ENCODE data around the gene SH3D21.

SH3D21 gene

DNA sequence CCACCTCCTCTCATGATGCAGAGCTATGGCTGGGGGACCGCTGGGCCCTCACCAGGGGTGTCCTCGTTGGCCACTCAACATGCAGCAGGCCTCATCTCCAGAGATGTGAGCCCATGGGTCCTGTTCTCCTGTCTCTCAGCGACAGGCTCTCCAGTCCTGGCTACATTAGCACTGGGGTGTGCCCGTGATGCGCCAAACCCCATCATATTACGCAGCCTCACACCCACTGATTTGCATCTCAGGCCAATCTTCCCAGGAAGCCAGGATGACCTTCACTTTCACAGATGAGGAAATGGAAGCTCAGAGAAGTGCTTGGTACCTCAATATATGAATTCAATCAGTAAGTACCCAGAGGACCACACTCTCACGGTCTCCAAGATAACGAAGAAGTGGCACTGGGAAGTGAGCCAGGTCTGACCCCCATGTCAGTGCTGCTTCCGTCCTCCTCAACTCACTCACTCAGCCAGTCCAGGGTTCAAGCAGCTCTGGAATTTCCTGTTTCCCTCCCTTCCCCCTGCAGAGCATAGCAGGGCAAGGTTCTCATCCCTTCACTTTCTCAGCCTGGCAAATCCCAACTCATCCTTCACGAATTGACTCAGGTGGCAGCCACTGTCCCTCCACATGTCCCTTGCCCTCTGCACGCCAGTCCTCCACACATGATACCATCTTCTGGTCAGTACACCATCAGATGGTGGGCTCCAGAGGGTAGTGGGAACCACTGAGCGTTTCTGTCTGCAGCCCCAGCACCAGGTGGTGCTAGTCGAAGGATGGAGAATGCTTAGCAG, 46.1 kb downstream of the SH3D21 start:
- no peaks in the 10 kb centered on the region for H3K4me1 ChIP-seq (ENCODE audit: low read length)

DNA sequence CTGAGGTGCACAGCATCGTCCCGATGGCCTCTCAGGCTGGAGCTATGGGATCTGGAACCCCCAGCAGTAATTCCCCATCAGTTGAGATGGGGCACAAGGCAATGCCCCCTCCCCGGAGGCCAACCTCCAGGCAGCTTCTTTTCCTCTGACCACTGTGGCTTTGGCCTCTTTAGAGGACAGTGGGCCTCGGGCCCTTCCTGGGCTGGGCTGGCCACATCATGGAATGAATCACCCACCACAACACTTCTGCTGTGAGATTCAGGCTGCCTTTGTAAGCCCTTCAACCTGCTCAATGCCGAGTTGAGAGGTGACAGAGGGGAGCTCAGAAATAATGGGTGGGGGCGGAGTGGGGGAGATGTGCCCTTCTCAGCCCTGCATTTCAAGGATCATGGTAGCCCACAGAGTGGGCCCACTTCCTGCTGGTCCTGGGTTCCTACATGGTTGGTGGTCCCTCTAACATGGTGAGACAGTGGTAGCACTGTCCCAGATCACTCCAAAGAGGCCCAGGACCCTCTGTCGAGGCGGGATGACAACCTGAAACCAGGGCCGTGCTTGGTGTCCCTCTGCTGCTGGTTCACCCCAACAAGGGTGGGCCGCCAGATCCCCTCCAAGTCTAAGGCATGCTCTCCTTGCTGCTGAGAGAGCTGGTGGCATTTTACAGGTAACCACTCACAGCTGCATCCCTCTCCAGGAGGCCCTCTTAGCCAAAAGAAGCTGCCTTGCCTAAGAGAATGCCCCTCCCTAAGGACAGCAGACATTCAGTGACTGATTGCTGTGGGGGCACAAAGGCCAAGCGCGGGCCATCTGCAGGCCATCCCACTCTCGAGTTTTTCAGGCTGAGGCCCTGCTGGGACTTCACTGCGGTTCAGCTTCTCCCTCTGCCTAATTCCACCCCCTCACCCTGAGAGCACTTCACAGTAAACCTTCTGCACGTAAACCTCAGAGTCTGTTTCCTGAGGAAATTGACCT, 47.0 kb downstream of the SH3D21 start:
- Histone ChIP-seq H3K9me3 (replicated peaks; ENCODE audit: insufficient read depth, low read length) (no peaks in the 10 kb centered on the region), H4K20me1 (ENCODE audit: insufficient read depth, low read length) (no peaks in the 10 kb centered on the region), H3K79me2 (ENCODE audit: low read length) (no peaks in the 10 kb centered on the region), H3F3A (ENCODE audit: insufficient read depth, low read length) (no peaks in the 10 kb centered on the region), H3K36me3 (replicated peaks; ENCODE audit: insufficient read depth, low read length) (0 out of 2 replicates have a peak, but pooled peaks cover 2% of the 10 kb centered on the region), H3K4me1 (ENCODE audit: low read length) (no peaks in the 10 kb centered on the region), H3K27me3 (replicated peaks; ENCODE audit: insufficient read depth, low read length) (no peaks in the 10 kb centered on the region), H3K9ac (ENCODE audit: low read length) (no peak overlapping the region), H3K4me3 (ENCODE audit: low read length) (no peak overlapping the region), H3K27ac (ENCODE audit: low read length) (no peak overlapping the region), H2AFZ (ENCODE audit: low read length) (no peak overlapping the region), H3K4me2 (ENCODE audit: low read depth, low read length) (no peak overlapping the region), H3K9me2 (replicated peaks; ENCODE audit: insufficient read depth, low read length) (no peaks in the 10 kb centered on the region)
- TF ChIP-seq, protein P1, sequence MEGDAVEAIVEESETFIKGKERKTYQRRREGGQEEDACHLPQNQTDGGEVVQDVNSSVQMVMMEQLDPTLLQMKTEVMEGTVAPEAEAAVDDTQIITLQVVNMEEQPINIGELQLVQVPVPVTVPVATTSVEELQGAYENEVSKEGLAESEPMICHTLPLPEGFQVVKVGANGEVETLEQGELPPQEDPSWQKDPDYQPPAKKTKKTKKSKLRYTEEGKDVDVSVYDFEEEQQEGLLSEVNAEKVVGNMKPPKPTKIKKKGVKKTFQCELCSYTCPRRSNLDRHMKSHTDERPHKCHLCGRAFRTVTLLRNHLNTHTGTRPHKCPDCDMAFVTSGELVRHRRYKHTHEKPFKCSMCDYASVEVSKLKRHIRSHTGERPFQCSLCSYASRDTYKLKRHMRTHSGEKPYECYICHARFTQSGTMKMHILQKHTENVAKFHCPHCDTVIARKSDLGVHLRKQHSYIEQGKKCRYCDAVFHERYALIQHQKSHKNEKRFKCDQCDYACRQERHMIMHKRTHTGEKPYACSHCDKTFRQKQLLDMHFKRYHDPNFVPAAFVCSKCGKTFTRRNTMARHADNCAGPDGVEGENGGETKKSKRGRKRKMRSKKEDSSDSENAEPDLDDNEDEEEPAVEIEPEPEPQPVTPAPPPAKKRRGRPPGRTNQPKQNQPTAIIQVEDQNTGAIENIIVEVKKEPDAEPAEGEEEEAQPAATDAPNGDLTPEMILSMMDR (IDR thresholded peaks at IDR 0.05; ENCODE audit: low read length), result no peak
- TF ChIP-seq EZH2phosphoT487 (IDR thresholded peaks at IDR 0.05; ENCODE audit: low read length) (no peak), EZH2 (optimal IDR thresholded peaks at IDR 0.05; ENCODE audit: low read depth, low read length) (no peak)
- DNase-seq, result no peak

More for the DNA sequence above, 46.1 kb downstream of the SH3D21 start:
- H3K9ac ChIP-seq (ENCODE audit: low read length), result no peak overlapping the region
- H3K4me2 ChIP-seq (ENCODE audit: low read depth, low read length), result no peak overlapping the region
- no peak for DNase-seq
- H3F3A ChIP-seq (ENCODE audit: insufficient read depth, low read length), result no peaks in the 10 kb centered on the region
- TF ChIP-seq, protein P1 (IDR thresholded peaks at IDR 0.05; ENCODE audit: low read length), result no peak
- no peak for TF ChIP-seq EZH2phosphoT487 (IDR thresholded peaks at IDR 0.05; ENCODE audit: low read length)
- no peak for TF ChIP-seq EZH2 (optimal IDR thresholded peaks at IDR 0.05; ENCODE audit: low read depth, low read length)
- H3K36me3 ChIP-seq (replicated peaks; ENCODE audit: insufficient read depth, low read length), result peaks cover 2% of the 10 kb centered on the region; the same call in 1 of the 2 replicates
- no peaks in the 10 kb centered on the region for H3K9me3 ChIP-seq (replicated peaks; ENCODE audit: insufficient read depth, low read length)
- H3K4me3 ChIP-seq (ENCODE audit: low read length), result no peak overlapping the region
- H3K9me2 ChIP-seq (replicated peaks; ENCODE audit: insufficient read depth, low read length), result no peaks in the 10 kb centered on the region
- H3K27ac ChIP-seq (ENCODE audit: low read length), result no peak overlapping the region
- no peaks in the 10 kb centered on the region for H3K27me3 ChIP-seq (replicated peaks; ENCODE audit: insufficient read depth, low read length)
- no peak overlapping the region for H2AFZ ChIP-seq (ENCODE audit: low read length)
- H3K79me2 ChIP-seq (ENCODE audit: low read length), result no peaks in the 10 kb centered on the region
- H4K20me1 ChIP-seq (ENCODE audit: insufficient read depth, low read length), result no peaks in the 10 kb centered on the region

DNA sequence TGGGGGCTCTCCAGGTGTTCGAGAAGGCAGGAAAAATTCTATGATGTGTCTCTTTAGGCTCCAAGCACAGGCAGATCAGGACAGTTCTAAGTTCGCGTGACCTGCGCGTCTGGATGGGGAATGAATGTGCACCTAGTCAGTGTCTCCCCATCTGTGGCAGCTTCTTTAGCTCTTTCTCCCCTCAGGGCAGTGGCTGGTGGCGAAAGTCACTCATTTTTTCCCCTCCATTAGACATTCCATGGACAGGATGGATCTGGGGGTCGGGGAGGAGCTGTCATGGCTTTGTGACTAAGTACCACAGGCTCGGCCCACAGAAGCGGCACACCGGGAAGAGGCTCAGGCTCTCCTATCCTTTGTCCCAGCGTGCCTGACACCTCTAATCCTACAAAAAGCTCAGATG, 48.3 kb downstream of the SH3D21 start:
- Histone ChIP-seq H3K4me2 (ENCODE audit: low read depth, low read length) (no peak overlapping the region), H3K4me1 (ENCODE audit: low read length) (no peaks in the 10 kb centered on the region), H3K36me3 (replicated peaks; ENCODE audit: insufficient read depth, low read length) (0 out of 2 replicates have a peak, but pooled peaks cover 2% of the 10 kb centered on the region), H2AFZ (ENCODE audit: low read length) (no peak overlapping the region), H3F3A (ENCODE audit: insufficient read depth, low read length) (no peaks in the 10 kb centered on the region), H3K27ac (ENCODE audit: low read length) (no peak overlapping the region), H3K9me3 (replicated peaks; ENCODE audit: insufficient read depth, low read length) (no peaks in the 10 kb centered on the region), H3K4me3 (ENCODE audit: low read length) (no peak overlapping the region), H4K20me1 (ENCODE audit: insufficient read depth, low read length) (no peaks in the 10 kb centered on the region), H3K9me2 (replicated peaks; ENCODE audit: insufficient read depth, low read length) (no peaks in the 10 kb centered on the region), H3K79me2 (ENCODE audit: low read length) (no peaks in the 10 kb centered on the region), H3K27me3 (replicated peaks; ENCODE audit: insufficient read depth, low read length) (no peaks in the 10 kb centered on the region), H3K9ac (ENCODE audit: low read length) (no peak overlapping the region)
- TF ChIP-seq EZH2 (optimal IDR thresholded peaks at IDR 0.05; ENCODE audit: low read depth, low read length) (no peak), EZH2phosphoT487 (IDR thresholded peaks at IDR 0.05; ENCODE audit: low read length) (no peak)
- TF ChIP-seq, protein P1 (IDR thresholded peaks at IDR 0.05; ENCODE audit: low read length), result no peak
- DNase-seq, result no peak
